GM18526 (cell line): ENCODE data around the gene CPD.

ENCODE experiments used
- POLR2A ChIP-seq: IDR thresholded peaks from 3 replicates; pipeline ENCODE4 v1.6.1; 2011; ENCODE audit not compliant: insufficient read length; ENCODE audit errors: extremely low read depth

CPD gene

GRCh38 chr17:30396129-30396528, 17.4 kb downstream of the CPD start:
- no peak for TF ChIP-seq POLR2A

- no peak for TF ChIP-seq POLR2A
Measured at GRCh38 chr17:30396612-30397011, 17.9 kb downstream of the CPD start.

GRCh38 chr17:30398328-30399041, 19.8 kb downstream of the CPD start:
- TF ChIP-seq POLR2A, result no peak

GRCh38 chr17:30401097-30401496, 22.4 kb downstream of the CPD start:
- no peak for TF ChIP-seq POLR2A

GRCh38 chr17:30405161-30405560, 26.4 kb downstream of the CPD start:
- no peak for TF ChIP-seq POLR2A

- TF ChIP-seq POLR2A, result no peak
Measured at GRCh38 chr17:30413109-30413508, 34.4 kb downstream of the CPD start.

- no peak for TF ChIP-seq POLR2A
Measured at GRCh38 chr17:30414486-30414885, 35.8 kb downstream of the CPD start.

- TF ChIP-seq POLR2A, result no peak
Measured at GRCh38 chr17:30415491-30415890, 36.8 kb downstream of the CPD start.

- no peak for TF ChIP-seq POLR2A
Measured at GRCh38 chr17:30421592-30421991, 42.9 kb downstream of the CPD start.

GRCh38 chr17:30422171-30422570, 43.4 kb downstream of the CPD start:
- no peak for TF ChIP-seq POLR2A

GRCh38 chr17:30424471-30424870, 45.7 kb downstream of the CPD start:
- no peak for TF ChIP-seq POLR2A

- no peak for TF ChIP-seq POLR2A
Measured at GRCh38 chr17:30426292-30426691, 47.6 kb downstream of the CPD start.

- no peak for TF ChIP-seq POLR2A
Measured at GRCh38 chr17:30427611-30428010, 48.9 kb downstream of the CPD start.

- TF ChIP-seq POLR2A, result no peak
Measured at GRCh38 chr17:30429155-30429554, 50.4 kb downstream of the CPD start.

GRCh38 chr17:30433514-30433913, 54.8 kb downstream of the CPD start:
- TF ChIP-seq POLR2A, result no peak

- TF ChIP-seq POLR2A, result no peak
Measured at GRCh38 chr17:30436729-30437128, 58.0 kb downstream of the CPD start.

- no peak for TF ChIP-seq POLR2A
Measured at GRCh38 chr17:30443721-30444120, 65.0 kb downstream of the CPD start.
